ENCODE data around the gene CHI3L1. TPM values are rescaled to one million over a fixed set of nuclear protein-coding genes. Genes with fewer than 3 reads are reported as not detected.

The CHI3L1 gene
- total and polyA plus RNA-seq, 4 donors: 1.1 to 14.2 (median 1.9) TPM

DNA sequence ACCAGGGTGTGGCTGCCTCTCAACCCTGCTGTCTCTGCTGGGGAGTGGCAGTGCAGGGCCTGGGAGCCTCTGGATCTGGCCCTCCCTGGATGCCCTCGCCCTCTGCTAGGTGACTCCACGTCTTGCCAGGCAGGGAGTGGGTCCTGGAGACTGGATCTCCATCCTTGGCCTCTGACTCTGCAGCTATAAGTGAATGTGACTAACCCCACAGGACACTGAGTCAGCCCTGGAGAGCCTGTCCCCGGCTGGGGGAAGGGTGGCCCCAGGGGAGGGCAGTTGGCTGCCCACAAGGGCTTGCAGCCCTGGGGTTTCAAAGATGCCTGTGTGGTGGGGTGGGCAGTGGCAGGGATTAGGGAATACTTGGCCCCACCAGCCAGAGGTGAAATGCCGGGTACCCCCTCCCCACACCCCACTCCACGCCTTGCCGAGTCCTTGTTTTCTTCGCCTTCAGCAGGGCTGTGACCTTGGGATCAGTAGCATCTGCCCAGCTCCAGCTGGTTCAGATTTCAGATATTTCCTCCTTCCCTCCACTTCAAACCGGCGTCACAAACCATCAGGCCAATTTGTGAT lies 8.9 kb downstream of the CHI3L1 start:
- H3K4me3 ChIP-seq (ENCODE audit: low read depth, low read length): no peak overlapping the region
- H3K27ac ChIP-seq (ENCODE audit: low read depth, low read length): no peak overlapping the region
- H3K4me1 ChIP-seq (ENCODE audit: control insufficient read depth, insufficient read depth, low read length): peaks cover 23% of the 10 kb centered on the region
- no peak for DNase-seq (ENCODE audit: low read depth in 4 of 6, low spot score in 6 of 6)
- H3K36me3 ChIP-seq (ENCODE audit: control insufficient read depth, insufficient read depth, low read length): no peaks in the 10 kb centered on the region
- H3K27me3 ChIP-seq (ENCODE audit: control insufficient read depth, insufficient read depth, low read length): no peaks in the 10 kb centered on the region
- WGBS (ENCODE audit: insufficient coverage): 71% methylated on average over 7 of the region's 9 CpGs
- H3K9me3 ChIP-seq (ENCODE audit: control insufficient read depth, insufficient read depth, low read length): no peaks in the 10 kb centered on the region

DNA sequence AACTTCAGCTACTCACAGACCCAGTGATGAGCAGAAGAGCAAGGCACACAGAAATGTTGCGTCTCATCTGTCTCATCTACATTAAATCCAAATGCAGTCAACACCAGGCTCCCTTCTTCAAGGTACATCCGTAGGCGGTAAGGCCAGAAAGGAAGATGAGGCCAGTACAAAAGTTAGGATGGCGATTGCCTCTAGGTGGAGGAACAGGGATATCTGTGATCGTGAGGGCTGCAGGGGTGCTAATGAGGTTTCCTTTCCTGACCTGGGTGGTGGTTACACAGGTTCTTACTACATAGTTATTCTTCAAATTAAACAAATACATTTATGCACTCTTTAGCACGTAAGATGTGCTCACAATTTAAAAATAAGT lies 9.5 kb downstream of the CHI3L1 start:
- H3K36me3 ChIP-seq (ENCODE audit: control insufficient read depth, insufficient read depth, low read length): no peaks in the 10 kb centered on the region
- H3K27me3 ChIP-seq (ENCODE audit: control insufficient read depth, insufficient read depth, low read length): no peaks in the 10 kb centered on the region
- WGBS (ENCODE audit: insufficient coverage): 100% methylated on average over 1 of the region's 6 CpGs
- H3K4me3 ChIP-seq (ENCODE audit: low read depth, low read length): no peak overlapping the region
- no peak for DNase-seq (ENCODE audit: low read depth in 4 of 6, low spot score in 6 of 6)
- H3K27ac ChIP-seq (ENCODE audit: low read depth, low read length): no peak overlapping the region
- H3K4me1 ChIP-seq (ENCODE audit: control insufficient read depth, insufficient read depth, low read length): peaks cover 17% of the 10 kb centered on the region
- no peaks in the 10 kb centered on the region for H3K9me3 ChIP-seq (ENCODE audit: control insufficient read depth, insufficient read depth, low read length)

GRCh38 chr1:203176273-203177035 lies 10.1 kb downstream of the CHI3L1 start:
- Histone ChIP-seq H3K4me1 (ENCODE audit: control insufficient read depth, insufficient read depth, low read length) (peaks cover 12% of the 10 kb centered on the region), H3K4me3 (ENCODE audit: low read depth, low read length) (no peak overlapping the region), H3K27me3 (ENCODE audit: control insufficient read depth, insufficient read depth, low read length) (no peaks in the 10 kb centered on the region), H3K27ac (ENCODE audit: low read depth, low read length) (no peak overlapping the region), H3K9me3 (ENCODE audit: control insufficient read depth, insufficient read depth, low read length) (no peaks in the 10 kb centered on the region), H3K36me3 (ENCODE audit: control insufficient read depth, insufficient read depth, low read length) (peaks cover 2% of the 10 kb centered on the region)
- 97% methylated on average over 6 of the region's 9 CpGs for WGBS (ENCODE audit: insufficient coverage)
- no peak for DNase-seq (ENCODE audit: low read depth in 4 of 6, low spot score in 6 of 6)

DNA sequence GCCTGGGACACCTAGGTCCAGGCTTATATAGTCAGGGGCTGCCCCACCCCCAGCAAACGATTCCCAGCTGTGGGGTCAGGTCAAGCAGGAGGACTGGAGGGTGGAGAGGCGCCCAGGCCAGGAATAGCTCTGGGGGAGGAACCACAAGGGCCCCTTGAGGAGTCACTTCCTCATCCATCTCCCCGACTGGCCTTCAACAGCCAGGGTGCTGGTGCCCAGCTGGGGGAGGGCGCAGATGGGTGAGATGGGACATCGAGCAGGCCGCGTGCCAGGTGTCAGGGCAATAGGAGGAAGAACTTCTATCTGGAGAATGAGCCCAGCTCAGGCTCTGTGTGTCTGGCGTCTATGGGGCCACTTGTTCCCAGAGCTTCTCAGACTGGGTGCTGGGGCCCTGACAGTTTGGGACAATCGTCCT lies 10.7 kb downstream of the CHI3L1 start:
- H3K4me1 ChIP-seq (ENCODE audit: control insufficient read depth, insufficient read depth, low read length): peaks cover 11% of the 10 kb centered on the region
- no peak overlapping the region for H3K27ac ChIP-seq (ENCODE audit: low read depth, low read length)
- 85% methylated on average over 9 of the region's 9 CpGs for WGBS (ENCODE audit: insufficient coverage)
- H3K4me3 ChIP-seq (ENCODE audit: low read depth, low read length): no peak overlapping the region
- no peaks in the 10 kb centered on the region for H3K27me3 ChIP-seq (ENCODE audit: control insufficient read depth, insufficient read depth, low read length)
- no peaks in the 10 kb centered on the region for H3K9me3 ChIP-seq (ENCODE audit: control insufficient read depth, insufficient read depth, low read length)
- peaks cover 8% of the 10 kb centered on the region for H3K36me3 ChIP-seq (ENCODE audit: control insufficient read depth, insufficient read depth, low read length)
- DNase-seq (ENCODE audit: low read depth in 4 of 6, low spot score in 6 of 6): no peak

GRCh38 chr1:203175237-203175826 lies 11.2 kb downstream of the CHI3L1 start, which contains the start of gene MYBPH:
Gene MYBPH, minus strand, starts transcription at chr1:203175826. Its CDS starts 71 bp downstream, at chr1:203175755.
- Histone ChIP-seq H3K27ac (ENCODE audit: low read depth, low read length) (no peak within 1 kb of the TSS), H3K36me3 (ENCODE audit: control insufficient read depth, insufficient read depth, low read length) (peaks cover 10% of the 10 kb centered on the region), H3K27me3 (ENCODE audit: control insufficient read depth, insufficient read depth, low read length) (no peaks in the 10 kb centered on the region), H3K9me3 (ENCODE audit: control insufficient read depth, insufficient read depth, low read length) (no peaks in the 10 kb centered on the region), H3K4me3 (ENCODE audit: low read depth, low read length) (no peak within 1 kb of the TSS), H3K4me1 (ENCODE audit: control insufficient read depth, insufficient read depth, low read length) (peaks cover 11% of the 10 kb centered on the region)
- 87% methylated on average over 5 of the region's 5 CpGs for WGBS (ENCODE audit: insufficient coverage)
- DNase-seq (ENCODE audit: low read depth in 4 of 6, low spot score in 6 of 6): no peak

DNA sequence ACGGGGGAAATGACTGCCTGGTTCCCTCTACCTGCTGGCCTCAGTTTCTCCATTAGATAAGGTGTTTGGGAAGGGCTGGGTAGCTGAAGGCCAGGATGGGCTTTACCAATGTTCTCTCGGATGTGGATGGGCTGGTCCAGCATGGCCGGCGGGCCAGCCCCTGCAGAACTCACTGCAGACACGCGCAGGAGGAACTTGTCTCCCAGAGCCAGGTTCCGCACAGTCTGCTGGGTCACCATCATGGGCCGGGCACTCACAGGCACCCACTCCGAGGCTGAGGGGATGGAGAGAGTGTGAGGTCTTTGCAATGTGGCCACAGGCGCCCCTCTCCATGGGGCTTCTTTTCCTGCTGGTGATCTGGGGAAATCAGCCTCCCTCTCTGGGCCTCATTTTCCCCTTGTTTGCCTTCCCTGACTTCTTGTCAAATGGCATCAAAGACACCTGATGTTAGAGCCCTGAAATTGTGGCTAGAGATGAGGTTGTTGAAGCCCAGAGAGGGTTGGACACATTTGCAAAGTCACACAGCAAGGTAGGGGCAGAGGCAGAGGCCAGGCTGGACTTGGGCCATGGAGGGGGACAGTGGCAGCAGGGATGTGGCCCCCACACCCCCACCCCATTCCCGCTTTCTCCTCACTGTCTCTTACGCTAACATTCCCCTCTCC lies 12.0 kb downstream of the CHI3L1 start:
- DNase-seq (ENCODE audit: low read depth in 4 of 6, low spot score in 6 of 6): no peak
- Histone ChIP-seq H3K27ac (ENCODE audit: low read depth, low read length) (no peak overlapping the region), H3K9me3 (ENCODE audit: control insufficient read depth, insufficient read depth, low read length) (no peaks in the 10 kb centered on the region), H3K27me3 (ENCODE audit: control insufficient read depth, insufficient read depth, low read length) (no peaks in the 10 kb centered on the region), H3K4me3 (ENCODE audit: low read depth, low read length) (no peak overlapping the region), H3K36me3 (ENCODE audit: control insufficient read depth, insufficient read depth, low read length) (peaks cover 13% of the 10 kb centered on the region), H3K4me1 (ENCODE audit: control insufficient read depth, insufficient read depth, low read length) (peaks cover 11% of the 10 kb centered on the region)
- 83% methylated on average over 10 of the region's 12 CpGs for WGBS (ENCODE audit: insufficient coverage)

DNA sequence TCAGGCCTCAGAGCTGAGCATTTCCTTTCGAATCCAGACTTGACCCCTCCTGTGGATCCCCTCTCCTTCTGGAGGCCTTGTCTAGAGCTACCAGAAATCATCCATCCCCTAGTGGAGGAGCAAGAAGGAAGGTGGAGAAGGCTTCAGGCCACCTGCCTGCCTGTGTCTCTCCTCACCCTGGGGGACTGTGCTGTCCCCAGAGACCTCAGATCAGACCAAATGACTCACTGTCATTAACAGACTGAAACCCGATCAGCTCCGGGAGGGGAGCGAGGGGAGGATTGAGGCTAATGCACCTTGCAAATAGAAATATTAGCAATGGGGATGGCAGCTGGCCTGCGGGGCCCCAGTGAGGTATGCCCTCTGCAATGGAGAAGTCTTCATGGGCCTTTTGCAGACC lies 12.9 kb downstream of the CHI3L1 start:
- 90% methylated on average over 4 of the region's 5 CpGs for whole genome bisulfite sequencing (ENCODE audit: insufficient coverage)
- H3K4me3 ChIP-seq (ENCODE audit: low read depth, low read length): no peak overlapping the region
- no peaks in the 10 kb centered on the region for H3K27me3 ChIP-seq (ENCODE audit: control insufficient read depth, insufficient read depth, low read length)
- H3K27ac ChIP-seq (ENCODE audit: low read depth, low read length): no peak overlapping the region
- peaks cover 18% of the 10 kb centered on the region for H3K36me3 ChIP-seq (ENCODE audit: control insufficient read depth, insufficient read depth, low read length)
- DNase-seq (ENCODE audit: low read depth in 4 of 6, low spot score in 6 of 6): no peak
- no peaks in the 10 kb centered on the region for H3K9me3 ChIP-seq (ENCODE audit: control insufficient read depth, insufficient read depth, low read length)
- peaks cover 11% of the 10 kb centered on the region for H3K4me1 ChIP-seq (ENCODE audit: control insufficient read depth, insufficient read depth, low read length)

DNA sequence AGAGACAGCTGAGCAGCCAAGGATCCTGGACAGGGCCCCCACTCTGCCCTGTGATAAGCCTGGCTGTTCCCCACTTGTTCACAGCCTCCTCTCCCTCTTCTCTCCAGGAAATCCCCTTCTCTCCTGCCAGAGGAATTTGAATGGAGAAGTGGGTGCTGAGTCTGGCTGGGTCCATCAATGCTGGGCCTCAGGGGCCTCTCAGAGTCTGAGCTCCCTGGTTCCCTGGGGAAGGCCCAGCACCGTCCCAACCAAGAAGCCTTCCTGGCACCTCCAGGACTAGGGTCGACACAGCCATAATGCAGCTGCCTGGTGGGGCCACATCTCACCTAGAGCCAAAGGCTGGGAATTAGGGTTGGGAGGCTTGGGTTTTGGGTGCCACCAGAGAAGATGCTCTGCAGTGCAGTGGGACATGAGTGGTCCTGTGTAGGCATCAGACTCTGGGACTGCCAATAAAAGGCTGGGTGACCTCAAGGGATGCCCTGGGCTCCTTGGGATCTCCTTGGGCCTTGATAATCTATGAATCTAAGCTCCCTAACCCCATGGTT lies 13.4 kb downstream of the CHI3L1 start:
- H3K27ac ChIP-seq (ENCODE audit: low read depth, low read length): no peak overlapping the region
- no peak for DNase-seq (ENCODE audit: low read depth in 4 of 6, low spot score in 6 of 6)
- peaks cover 23% of the 10 kb centered on the region for H3K36me3 ChIP-seq (ENCODE audit: control insufficient read depth, insufficient read depth, low read length)
- H3K4me1 ChIP-seq (ENCODE audit: control insufficient read depth, insufficient read depth, low read length): peaks cover 11% of the 10 kb centered on the region
- no peak overlapping the region for H3K4me3 ChIP-seq (ENCODE audit: low read depth, low read length)
- H3K27me3 ChIP-seq (ENCODE audit: control insufficient read depth, insufficient read depth, low read length): no peaks in the 10 kb centered on the region
- H3K9me3 ChIP-seq (ENCODE audit: control insufficient read depth, insufficient read depth, low read length): no peaks in the 10 kb centered on the region
- WGBS (ENCODE audit: insufficient coverage): 89% methylated on average over 2 of the region's 2 CpGs

DNA sequence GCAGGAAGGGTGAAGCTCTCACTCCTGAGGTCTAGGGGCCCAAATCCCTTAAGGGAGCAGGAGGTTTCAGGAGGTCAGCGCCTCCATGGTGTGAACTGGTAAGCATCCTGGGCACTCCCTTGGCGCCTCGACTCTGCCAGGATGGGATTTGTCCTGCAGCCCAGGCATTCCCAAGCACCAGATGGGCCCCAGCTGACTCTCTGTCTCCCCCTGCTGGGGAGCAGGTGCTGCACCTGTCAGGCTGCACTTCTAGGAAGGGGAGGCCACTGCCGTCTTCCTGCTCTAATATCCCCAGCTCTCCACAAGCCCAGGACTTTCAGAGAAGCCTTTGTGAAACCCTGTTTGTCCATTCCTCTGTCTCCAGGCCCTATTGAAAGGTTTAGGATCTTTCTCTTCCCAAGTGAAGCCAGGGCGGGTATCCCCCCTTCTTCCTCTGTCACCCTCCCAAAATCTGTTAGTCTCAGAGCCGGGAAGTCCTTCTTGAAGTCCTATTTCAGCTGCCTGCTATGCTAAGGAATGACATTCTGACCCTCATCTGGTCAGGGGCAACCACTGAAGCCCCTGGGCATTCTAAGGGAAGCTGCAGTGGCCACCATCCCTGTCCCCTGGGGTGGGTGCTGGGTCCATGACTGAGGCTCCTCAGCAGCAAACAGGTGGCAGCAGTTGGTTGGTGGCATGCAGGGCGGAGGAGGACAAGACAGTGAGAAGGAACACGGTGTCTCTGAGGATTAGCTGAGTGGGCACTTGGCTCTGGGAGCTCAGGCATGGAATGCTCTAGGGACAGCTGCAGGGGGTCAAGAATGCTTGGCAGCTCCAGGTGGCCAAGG lies 14.1 kb downstream of the CHI3L1 start:
- Histone ChIP-seq H3K27me3 (ENCODE audit: control insufficient read depth, insufficient read depth, low read length) (no peaks in the 10 kb centered on the region), H3K4me1 (ENCODE audit: control insufficient read depth, insufficient read depth, low read length) (peaks cover 9% of the 10 kb centered on the region), H3K4me3 (ENCODE audit: low read depth, low read length) (no peak overlapping the region), H3K36me3 (ENCODE audit: control insufficient read depth, insufficient read depth, low read length) (peaks cover 29% of the 10 kb centered on the region), H3K9me3 (ENCODE audit: control insufficient read depth, insufficient read depth, low read length) (no peaks in the 10 kb centered on the region), H3K27ac (ENCODE audit: low read depth, low read length) (no peak overlapping the region)
- peak in 1 of 6 donors; percentile 28 for DNase-seq (ENCODE audit: low read depth in 4 of 6, low spot score in 6 of 6)
- 63% methylated on average over 8 of the region's 8 CpGs for WGBS (ENCODE audit: insufficient coverage)
